ENCODE results near the gene CTTN.

The CTTN gene
- 1.6 to 5.5 reads per million in 2 donors for total RNA-seq

DNA sequence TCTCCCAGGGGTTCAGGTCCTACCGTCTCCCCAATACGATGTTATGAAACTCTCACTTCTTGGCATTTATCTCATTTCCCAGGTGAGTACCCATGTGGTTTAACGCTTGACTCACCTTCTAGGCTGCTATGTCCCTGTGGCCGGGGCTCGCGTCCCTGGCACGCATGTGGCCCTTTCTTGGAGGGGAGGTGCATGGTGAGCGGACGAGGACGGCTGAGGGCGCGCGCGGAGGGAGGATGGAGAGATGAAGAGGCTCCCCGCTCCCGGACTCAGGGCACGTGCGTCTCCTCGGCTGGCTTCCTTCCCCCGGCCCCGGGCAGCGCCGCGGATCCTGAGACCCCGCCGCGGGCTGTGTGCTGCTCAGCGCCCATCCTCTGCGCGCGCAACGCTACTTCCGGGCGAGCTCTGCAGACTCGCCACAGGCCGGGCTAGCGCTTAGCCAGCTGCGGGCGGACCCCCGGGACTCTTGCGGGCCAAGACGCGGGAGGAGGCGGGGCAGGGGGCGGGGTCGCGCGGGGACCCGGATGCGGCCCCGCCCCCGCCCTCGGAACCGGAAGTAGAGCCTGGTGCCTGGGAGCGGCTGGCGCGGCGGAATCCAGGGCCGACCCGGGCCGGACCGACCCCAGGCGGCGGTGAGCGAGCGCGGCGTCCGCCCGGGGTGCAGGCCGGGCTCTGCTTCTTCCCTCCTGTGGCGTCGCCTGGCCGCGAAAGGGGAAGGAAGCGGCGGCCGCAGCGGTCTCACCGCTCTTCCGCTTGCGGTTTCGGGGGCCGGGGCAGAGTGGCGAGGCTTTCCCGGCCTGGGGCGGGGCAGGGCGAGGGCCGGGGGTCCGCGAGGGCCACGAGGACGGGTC, at the start of gene CTTN:
TSS of gene CTTN (plus strand) at position 547 of the 851 bp plus-strand sequence. CDS start 8,769 bp downstream, outside the sequence.
- DNase-seq = peak; percentile 27 to 71 (median 40)

DNA sequence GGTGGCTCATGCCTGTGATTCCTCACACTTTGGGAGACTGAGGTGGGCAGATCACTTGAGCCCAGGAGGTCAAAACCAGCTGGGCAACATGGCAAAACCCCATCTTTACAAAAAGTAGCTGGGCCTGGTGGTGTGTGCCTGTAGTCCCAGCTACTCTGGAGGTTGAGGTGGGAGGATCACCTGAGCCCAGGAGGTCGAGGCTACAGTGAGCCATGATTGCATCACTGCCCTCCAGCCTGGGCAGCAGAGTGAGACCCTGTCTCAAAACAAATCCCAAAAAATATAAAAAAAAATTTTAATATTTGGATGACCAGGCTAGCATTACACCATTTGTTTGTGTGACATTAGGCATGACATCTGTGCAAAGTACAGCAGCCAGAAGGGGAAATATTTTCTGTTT, 49.7 kb upstream of the CTTN start:
- DNase-seq = no peak

DNA sequence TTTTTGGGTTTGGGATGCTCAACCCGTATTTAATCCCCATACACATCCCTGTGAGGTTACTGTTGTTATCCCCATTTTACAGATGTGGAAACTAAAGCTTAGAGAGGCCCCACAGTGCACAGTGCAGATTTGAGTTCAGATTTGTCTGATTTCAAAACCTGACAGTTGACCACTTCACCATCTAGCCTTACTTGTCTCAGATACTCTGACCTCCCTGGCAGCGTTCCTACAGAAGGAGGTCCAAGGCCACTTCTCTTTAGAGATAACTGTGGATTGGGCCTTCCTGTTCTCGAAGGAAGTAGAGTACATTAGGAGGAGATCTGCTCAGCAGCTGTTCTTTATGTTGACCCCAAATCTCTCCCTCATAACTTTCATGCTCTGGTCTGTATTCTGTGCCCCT, 46.7 kb upstream of the CTTN start:
- DNase-seq = no peak

DNA sequence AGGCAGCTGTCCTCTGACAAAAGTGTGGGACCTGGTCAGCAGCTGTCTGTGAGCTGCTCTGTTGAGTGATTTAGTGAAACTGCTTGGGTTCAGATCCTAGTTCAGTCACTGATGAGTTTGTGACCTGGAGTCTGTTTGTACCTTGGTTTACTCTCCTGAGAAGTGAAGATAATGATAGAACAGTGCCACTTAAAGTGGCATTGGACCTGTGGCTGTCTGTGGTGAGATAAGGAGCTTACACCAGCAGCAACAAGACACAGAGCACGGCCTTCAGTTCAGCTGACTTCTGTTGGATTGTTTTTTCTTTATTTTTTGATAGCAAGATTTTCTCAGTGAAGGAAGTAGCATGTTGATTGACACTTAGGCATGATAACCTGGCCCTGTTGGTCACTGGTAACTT, 46.2 kb upstream of the CTTN start:
- no peak for DNase-seq

DNA sequence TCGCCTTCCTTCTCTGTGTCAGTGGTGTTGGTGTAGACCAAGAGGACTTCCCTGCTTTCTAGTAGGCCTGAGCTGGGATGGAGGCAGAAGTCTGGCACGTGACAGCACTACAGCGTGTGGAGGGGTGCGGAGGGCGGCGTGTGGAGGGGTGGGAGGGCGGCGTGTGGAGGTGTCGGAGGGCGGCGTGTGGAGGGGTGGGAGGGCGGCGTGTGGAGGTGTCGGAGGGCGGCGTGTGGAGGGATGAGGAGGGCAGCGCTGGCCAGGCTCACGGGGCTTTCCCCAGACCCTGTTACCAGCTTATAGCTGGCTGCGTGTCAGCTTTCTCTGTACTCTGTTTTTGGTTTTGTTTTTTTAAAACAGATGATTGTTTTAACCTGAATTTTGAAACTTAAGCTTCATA, 45.7 kb upstream of the CTTN start:
- no peak for DNase-seq

DNA sequence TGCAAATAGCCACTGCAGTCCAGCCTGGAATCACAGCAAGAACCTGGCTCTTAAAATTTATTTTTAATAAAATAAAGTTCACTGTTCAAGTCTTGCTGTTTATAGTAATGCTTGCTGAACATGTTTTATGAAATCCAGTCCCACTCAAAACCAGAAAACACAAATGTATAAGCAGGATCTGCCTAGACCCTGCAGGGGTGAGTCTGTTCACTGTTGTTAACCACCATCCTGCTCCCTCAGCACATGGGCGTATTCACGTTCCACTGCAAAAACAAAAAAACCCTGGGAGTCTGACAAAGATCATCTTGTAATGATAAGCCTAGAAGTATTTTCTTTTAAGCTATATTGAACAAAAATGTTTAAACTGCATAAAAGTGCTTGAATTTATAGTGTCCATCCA, 45.0 kb upstream of the CTTN start:
- no peak for DNase-seq

DNA sequence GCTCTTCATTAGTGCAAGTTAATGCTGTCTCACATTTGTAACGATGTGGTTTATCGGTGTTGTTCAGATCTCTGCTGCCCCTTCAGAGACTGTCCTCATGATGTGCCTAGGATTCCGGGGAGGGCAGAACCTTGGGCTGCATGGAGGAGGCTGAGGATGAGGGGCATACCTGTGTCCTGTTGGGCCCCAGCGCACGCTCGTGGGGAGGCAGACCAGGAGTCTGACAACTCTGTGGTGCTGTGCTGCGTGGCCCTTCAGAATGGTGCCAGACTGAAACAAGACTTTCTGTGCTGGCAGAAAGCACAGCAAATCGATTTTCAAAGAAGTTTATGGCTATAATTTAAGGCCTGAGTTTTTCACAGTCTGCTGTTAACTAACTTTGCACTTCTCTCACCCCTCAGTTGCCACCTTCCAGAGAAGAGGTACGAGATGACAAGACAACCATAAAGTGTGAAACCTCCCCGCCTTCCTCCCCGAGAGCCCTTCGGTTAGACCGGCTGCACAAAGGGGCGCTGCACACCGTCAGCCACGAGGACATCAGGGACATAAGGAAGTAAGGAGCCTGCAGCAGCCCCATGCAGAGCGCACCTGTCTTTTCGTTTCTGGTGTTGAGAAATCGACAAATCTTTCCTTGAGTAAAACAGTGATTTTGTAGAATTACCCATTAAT, 44.3 kb upstream of the CTTN start:
- DNase-seq = no peak

DNA sequence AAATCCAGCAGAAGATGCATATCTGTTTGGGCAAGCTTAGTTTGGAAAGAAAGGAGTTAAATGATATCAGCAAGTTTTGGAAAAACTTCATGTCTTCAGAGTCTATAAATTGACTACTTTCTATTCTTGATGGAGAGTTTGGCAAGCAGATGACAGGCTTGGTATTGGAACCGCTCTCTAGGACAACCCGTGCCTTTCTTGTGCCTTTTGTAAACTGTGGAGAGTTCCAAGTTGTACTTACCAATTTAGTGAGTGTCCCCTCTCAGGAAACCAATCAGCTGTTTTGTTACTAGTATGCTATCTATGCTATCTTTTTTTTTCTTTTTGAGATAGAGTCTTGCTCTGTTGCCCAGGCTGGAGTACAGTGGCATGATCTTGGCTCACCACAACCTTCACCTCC, 43.7 kb upstream of the CTTN start:
- no peak for DNase-seq

DNA sequence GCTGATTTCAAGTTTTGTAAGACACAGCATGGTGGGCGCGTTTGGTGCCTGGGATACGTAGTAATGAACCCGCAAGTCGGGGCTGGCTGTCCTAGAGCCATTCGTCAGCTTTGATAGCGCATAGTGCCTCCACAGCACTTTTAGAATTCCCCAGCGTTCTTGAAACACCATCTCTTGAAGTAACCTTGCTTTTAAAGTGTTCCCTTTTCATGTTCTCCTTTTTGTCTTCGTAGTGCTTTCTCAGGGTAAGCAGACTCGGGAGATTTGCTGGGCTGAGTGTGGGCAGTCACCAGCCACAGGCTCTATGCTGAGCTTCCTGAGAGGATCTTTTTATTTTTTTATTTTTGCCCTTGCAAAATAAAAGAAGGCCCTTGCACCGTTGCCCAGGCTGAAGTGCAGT, 39.6 kb upstream of the CTTN start:
- no peak for DNase-seq

DNA sequence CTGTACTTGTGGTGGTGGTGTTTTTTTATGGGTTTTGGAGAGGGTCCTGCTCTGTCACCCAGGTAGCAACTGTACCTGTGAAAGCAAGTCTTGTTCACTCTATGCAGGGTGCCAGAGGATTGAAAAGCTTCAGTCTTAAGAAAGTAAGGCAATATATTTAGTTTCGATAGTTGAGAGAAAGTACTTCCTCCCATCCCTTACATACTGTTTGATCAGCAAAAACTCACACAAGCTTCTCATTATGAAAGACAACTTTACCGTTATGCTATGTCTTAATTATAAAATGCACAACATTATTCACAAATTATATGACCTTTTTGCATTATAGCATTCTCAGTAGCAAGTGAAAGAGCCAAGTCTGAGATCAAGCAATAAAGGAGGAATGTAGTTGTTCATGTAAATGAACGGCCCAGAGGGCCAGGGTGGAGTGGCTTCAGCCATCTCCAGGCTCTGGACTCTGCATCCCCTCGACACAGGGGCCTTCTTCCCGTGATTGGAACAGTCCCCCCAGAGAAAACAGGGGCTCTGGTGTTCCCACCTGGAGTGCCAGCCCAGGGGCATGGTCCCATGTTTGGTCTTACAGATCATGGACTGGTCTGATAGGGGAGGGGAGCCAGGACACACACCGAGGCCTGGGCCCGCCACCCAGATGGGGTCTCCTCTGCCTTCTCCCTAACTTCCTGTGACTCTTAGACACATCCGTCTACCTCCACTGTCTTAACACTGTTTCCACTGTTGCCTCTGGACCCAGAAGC, 38.7 kb upstream of the CTTN start:
- DNase-seq = no peak

DNA sequence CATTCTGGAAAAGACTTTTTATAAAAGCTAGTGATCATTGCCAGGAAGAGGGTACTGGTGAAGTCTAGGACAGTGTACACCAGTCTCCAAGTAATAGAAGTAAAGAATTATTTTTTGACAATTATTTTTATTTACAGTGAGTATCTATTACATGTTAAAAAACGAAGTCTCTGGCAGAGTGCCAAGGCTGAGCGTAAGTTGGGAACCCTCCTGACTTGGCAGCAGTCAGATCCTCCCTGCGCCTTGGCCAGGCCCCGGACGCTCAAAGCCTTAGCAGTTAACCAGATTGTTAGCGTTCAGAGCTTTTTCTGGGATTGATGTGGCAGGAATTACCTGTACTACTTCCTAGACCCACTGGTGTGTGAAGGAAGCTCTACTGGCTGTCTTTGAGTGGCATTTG, 38.1 kb upstream of the CTTN start:
- no peak for DNase-seq

DNA sequence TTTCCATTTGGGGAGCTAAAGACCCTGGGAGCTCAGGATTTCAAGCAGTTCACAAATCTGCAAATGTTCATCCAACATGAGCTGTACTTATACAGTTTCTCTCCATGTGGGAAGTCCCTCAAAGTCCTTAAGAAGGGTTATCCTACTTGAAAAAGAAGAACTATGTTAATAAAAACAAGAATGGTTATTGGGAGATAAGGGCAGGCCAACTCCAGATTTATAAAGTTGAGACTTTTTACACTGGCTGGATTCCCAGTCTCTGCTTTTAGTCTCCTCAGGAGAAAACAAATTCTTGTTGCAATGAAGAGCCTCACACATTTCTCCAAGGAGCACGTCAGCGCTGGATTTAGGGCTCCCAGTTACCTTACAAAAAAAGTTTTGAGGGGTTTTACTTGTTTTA, 34.2 kb upstream of the CTTN start:
- no peak for DNase-seq

DNA sequence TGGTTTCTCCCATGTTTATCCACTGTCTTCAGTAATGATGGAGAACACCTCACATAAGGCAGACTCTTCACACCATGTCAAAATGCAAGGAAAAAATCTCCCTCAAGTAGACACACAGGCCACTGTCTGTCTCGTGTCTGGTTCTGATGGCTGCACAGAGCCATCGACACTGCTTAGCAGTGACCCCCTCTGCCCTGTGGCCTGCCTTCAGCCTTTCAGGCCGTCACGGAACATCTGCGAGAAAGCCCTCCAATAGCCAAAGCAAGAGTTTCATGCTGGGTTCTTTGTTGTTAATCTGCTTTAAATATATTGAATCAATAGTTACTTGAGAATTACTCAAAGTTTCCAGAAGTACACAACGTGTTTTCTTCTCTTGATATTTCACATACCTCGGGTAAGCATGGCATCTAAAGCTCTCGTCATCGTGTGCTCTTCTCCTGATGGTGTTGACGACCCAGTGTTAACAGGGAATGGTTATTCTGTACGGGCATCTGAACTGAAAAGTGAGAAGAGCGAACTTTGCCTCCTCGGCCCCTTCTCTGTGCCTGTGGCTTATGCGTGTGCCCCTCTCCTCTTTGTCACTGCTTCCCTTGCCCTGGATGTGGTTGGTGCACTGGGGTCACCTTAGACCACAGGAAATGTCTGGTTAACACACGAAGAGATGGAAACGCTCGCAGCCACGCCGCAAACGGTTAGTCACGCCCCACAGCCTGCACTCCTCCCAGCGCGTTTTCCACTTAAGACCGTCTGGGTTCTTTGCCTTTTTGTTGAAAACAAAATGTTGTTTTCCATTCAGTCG, 33.4 kb upstream of the CTTN start:
- peak in 3 of 5 experiments; percentile 48 to 84 (median 64) for DNase-seq

DNA sequence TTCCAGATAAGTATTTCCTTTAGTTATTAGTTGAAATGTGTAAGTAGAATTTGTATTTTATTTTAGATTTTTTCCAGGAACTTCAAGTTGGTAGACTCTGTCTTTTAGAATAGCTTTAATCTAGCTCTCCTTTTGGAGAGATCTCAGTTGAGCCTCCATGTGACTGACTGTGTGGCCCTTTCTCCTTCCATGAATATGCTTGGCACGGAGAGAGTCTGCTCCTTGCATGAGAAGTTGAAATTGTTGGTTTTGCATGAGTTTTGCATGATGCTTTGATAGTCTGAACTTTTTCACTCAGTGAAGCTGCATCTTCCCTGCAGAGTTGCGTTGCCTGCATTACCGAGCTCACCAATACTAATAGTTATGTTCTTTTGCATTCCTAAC, 32.8 kb upstream of the CTTN start:
- no peak for DNase-seq

DNA sequence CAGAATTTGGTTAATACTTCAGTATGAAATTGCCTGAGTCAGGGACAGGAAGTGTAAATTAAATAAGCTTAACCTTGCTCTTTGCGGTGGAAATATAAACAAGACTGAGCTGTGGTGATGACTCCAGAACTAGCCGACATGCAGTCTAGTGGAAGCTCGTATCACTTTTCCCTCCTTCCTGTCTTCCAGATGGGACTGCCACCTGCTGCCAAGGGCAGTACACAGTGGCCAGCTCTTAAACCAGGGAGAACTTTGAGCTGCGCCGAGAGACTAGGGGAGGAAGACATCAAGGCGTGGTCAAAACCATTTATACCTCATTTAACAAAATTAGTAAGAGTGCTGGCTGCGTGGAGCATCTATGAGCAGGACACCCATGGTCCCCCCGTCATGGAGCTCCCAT, 31.3 kb upstream of the CTTN start:
- DNase-seq = no peak

DNA sequence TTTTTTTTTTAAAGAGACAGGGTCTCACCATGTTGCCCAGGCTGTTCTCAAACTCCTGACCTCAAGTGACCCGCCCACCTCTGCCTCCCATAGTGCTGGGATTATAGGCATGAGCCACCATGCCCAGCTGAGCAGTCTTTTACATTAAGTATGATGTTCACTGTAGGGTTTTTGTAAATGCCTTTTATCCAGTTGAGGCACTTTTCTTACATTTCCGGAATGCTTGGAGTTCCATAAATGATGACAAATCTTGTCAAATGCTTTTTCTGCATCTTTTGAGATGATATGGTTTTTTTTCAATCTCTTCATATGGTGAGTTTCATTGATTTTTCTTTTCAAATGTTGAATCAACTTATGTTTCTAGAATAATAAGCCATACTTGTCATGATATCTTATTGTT, 29.4 kb upstream of the CTTN start:
- DNase-seq = no peak

DNA sequence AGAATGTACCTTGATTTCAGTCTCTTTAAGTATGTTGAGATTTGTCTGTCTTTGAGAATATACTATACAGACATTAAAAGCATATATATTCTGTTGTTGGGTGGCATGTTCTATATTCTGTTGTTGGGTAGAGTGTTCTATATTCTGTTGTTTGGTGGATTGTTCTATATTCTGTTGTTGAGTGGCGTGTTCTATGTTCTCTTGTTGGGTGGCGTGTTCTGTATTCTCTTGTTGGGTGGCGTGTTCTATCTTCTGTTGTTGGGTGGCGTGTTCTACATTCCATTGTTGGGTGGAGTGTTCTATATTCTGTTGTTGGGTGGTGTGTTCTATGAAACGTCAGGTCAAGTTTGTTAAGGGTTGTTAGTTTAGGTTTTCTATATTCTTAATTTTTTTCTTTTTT, 27.1 kb upstream of the CTTN start:
- no peak for DNase-seq

DNA sequence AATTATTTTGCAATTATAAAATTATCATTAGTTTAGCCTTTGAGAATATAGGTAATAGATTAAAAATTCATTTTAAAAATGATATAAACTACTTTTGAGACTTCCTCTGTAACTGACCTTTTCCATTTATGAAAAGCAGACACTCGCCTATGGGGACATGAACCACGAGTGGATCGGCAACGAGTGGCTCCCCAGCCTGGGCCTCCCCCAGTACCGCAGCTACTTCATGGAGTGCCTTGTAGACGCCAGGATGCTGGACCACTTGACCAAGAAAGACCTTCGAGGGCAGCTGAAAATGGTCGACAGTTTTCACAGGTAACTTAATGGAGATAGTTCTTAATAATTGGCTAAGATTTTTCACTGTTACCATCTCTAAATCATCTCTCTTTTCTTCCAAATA, 26.3 kb upstream of the CTTN start:
- DNase-seq = no peak

DNA sequence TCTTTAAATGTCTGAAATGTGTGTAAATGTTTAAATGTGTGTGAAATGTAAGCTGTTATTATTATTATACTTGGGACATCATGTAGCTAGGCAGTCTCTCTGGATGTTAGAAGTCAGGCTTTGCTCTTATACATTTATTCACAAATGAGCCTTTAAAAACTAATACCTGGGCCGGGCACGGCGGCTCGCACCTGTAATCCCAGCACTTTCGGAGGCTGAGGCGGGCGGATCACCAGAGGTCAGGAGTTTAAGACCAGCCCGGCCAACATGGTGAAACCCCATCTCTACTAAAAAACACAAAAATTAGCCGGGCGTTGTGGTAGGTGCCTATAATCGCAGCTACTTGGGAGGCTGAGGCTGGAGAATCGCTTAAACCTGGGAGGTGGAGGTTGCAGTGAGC, 21.7 kb upstream of the CTTN start:
- no peak for DNase-seq

DNA sequence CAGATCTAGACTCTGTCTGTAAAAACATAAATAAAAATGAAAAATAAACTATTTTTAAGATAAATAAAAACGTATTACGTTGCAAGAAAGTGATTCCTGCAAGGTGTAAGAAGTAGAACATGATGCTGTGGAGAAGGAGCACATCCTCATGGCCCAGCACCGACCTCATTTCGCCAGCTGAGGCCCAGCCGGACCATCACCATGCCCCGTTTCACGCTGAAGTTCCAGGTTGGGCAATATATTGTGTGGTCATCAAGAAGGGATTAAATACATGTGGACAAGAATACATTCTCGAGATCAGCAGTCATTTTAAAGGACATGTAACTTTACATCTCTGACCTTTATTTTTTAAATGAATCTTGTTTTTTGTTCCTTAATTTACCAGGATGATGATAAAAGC, 20.7 kb upstream of the CTTN start:
- no peak for DNase-seq

DNA sequence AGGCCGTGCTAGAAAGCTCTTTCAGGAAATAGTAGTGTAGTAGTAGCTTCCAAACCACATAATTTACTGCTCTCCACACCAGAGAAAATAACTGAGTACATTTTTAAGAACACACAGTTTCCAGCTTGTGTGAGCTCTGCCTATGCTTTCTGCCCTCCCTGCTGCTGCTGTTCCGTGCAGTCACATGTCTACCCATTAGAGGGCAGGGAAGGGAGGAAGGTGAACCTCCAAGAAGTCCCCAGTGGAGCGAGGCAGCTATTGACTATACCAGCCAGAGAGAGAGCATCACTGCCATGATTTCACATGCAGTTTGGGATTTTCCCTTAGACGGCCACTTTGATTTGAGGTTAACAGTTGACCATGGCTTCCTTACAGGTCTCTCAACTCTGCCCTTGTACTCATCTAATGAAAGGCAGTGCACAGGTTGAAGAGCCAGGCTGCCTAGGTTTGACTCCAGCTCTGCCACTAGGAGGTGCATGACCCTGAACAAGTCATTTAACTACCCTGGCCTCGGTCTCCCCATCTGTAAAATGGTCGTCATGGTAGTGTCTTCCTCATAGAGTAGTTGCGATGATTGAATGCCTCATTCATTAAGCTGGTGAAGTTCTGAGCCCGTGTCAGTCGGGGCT, 19.7 kb upstream of the CTTN start:
- DNase-seq = no peak

DNA sequence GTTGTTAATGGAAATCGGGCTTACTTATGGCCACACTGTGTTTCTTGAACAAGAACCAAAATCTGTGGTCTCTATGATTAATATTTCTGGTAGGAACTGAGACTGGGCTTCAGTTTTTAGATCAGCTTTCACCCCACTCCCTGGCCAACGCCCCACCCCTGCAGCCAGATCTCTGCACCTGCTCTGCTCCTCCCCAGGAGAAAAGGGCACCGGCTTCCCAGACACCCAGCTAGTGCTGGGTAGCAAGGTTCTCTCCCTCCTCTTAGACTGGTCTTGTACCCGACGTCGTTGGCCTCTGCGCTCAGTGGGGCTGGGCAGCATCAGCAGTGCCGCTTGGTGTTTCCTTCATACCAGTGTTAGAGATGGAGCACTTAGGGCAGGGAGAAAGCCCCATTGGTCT, 17.0 kb upstream of the CTTN start:
- DNase-seq = no peak

Measured in T-helper 2 cell (primary cell).